Neural cell (in vitro differentiated cells): ENCODE data around the gene TAS2R5. TPM values are rescaled to one million over a fixed set of nuclear protein-coding genes. Genes with fewer than 3 reads are reported as not detected.
"Not testable (repeated sequence)": the region's sequence is repeated elsewhere in the genome, so short reads cannot be mapped to it uniquely, and the experiment has no call there.

Experiments used
- H2AFZ ChIP-seq: fragments of 200-600, 300-800 bp; sonication (generic), shearing (Covaris generic); 2 replicates; pipeline ENCODE4 v1.6.0; 2014; ENCODE audit warnings: low read depth, mild to moderate bottlenecking, antibody characterized with exemption, low read length, moderate library complexity
- H3F3A ChIP-seq: fragments of 200-600 bp; shearing (Covaris generic); 2 replicates; pipeline ENCODE4 v1.6.1; 2016; ENCODE audit warnings: mild to moderate bottlenecking, moderate library complexity, mixed read lengths, antibody characterized with exemption, low read length; ENCODE audit not compliant: insufficient read depth, poor library complexity, severe bottlenecking
- H3K27ac ChIP-seq: fragments of 200-600, 300-800 bp; sonication (generic), shearing (Covaris generic); 2 replicates; pipeline ENCODE4 v1.5.1; 2014; ENCODE audit warnings: mild to moderate bottlenecking, low read length, moderate library complexity
- H3K27me3 ChIP-seq: fragments of 300-800, 200-600 bp; sonication (generic), shearing (Covaris generic); 2 replicates; pipeline ENCODE4 v1.6.0; 2014; ENCODE audit warnings: mild to moderate bottlenecking, low read depth, low read length, moderate library complexity; ENCODE audit not compliant: insufficient read depth
- H3K36me3 ChIP-seq: fragments of 300-800, 200-600 bp; sonication (generic), shearing (Covaris generic); 2 replicates; pipeline ENCODE4 v1.5.1; 2014; ENCODE audit warnings: mild to moderate bottlenecking, antibody characterized with exemption, low read length, moderate library complexity; ENCODE audit not compliant: insufficient read depth
- H3K4me2 ChIP-seq: fragments of 300-800, 200-600 bp; sonication (generic), shearing (Covaris generic); 2 replicates; pipeline ENCODE4 v1.6.0; 2014; ENCODE audit warnings: mild to moderate bottlenecking, low read length
- H3K4me3 ChIP-seq: fragments of 300-800, 200-600 bp; sonication (generic), shearing (Covaris generic); 2 replicates; pipeline ENCODE4 v1.5.1; 2014; ENCODE audit warnings: mild to moderate bottlenecking, low read length, moderate library complexity
- H3K79me2 ChIP-seq: fragments of 200-600 bp; shearing (Covaris generic); replicated peaks from 2 replicates; pipeline ENCODE4 v1.6.0; 2014; ENCODE audit warnings: mild to moderate bottlenecking, low read length, moderate library complexity; ENCODE audit not compliant: insufficient read depth
- H3K9ac ChIP-seq: fragments of 300-800, 200-600 bp; sonication (generic), shearing (Covaris generic); 2 replicates; pipeline ENCODE4 v1.6.1; 2016; ENCODE audit warnings: mild to moderate bottlenecking, low read length, mixed read lengths
- H3K9me2 ChIP-seq: fragments of 200-600 bp; shearing (Covaris generic); 2 replicates; pipeline ENCODE4 v1.6.1; 2016; ENCODE audit warnings: mild to moderate bottlenecking, low read length, mixed read lengths; ENCODE audit not compliant: insufficient read depth
- H3K9me3 ChIP-seq: fragments of 200-600, 300-800 bp; sonication (generic), shearing (Covaris generic); 2 replicates; pipeline ENCODE4 v1.6.1; 2016; ENCODE audit warnings: mild to moderate bottlenecking, mixed run types, low read length, moderate library complexity, mixed read lengths
- H4K20me1 ChIP-seq: fragments of 200-600 bp; shearing (Covaris generic); 2 replicates; pipeline ENCODE4 v1.6.1; 2016; ENCODE audit warnings: mild to moderate bottlenecking, mixed run types; ENCODE audit not compliant: insufficient read depth
- CTCF ChIP-seq: fragments of 450-650 bp; IDR thresholded peaks from 2 replicates; pipeline ENCODE4 v1.5.1; 2014; ENCODE audit warnings: antibody characterized with exemption, mild to moderate bottlenecking, moderate library complexity; ENCODE audit not compliant: poor library complexity, severe bottlenecking
- EP300 ChIP-seq: fragments of 450-650 bp; conservative IDR thresholded peaks from 2 replicates; pipeline ENCODE4 v1.6.1; 2014; ENCODE audit warnings: antibody characterized with exemption, mild to moderate bottlenecking, moderate library complexity; ENCODE audit not compliant: poor library complexity, severe bottlenecking
- EZH2 ChIP-seq: fragments of 200-600, 300-800 bp; shearing (Covaris generic), sonication (generic); IDR thresholded peaks from 2 replicates; pipeline ENCODE4 v1.6.1; 2014; ENCODE audit warnings: antibody characterized with exemption, low read length, borderline replicate concordance, mild to moderate bottlenecking; ENCODE audit not compliant: insufficient read depth, poor library complexity, severe bottlenecking
- MXI1 ChIP-seq: fragments of 450-650 bp; conservative IDR thresholded peaks from 2 replicates; pipeline ENCODE4 v1.6.1; 2014; ENCODE audit warnings: antibody characterized with exemption, mild to moderate bottlenecking; ENCODE audit not compliant: poor library complexity, severe bottlenecking
- POLR2AphosphoS5 ChIP-seq: IDR thresholded peaks from 2 replicates; pipeline ENCODE4 v1.6.1; 2012
- RAD21 ChIP-seq: fragments of 450-650 bp; conservative IDR thresholded peaks from 2 replicates; pipeline ENCODE4 v1.6.1; 2014; ENCODE audit warnings: antibody characterized with exemption, mild to moderate bottlenecking, moderate library complexity
- REST ChIP-seq: IDR thresholded peaks from 2 replicates; pipeline ENCODE4 v1.6.1; 2012; ENCODE audit warnings: borderline replicate concordance
- SMC3 ChIP-seq: fragments of 450-650 bp; conservative IDR thresholded peaks from 2 replicates; pipeline ENCODE4 v1.6.1; 2014; ENCODE audit warnings: antibody characterized with exemption, mild to moderate bottlenecking, moderate library complexity; ENCODE audit not compliant: poor library complexity
- TAF1 ChIP-seq: IDR thresholded peaks from 2 replicates; pipeline ENCODE4 v1.6.1; 2012; ENCODE audit warnings: low read depth
- polyA plus RNA-seq: library from polyadenylated mRNA; depleted of rRNA; stranded (reverse); fragments of >200 nt; gene quantifications from 2 replicates; pipeline ENCODE4 v1.2.3, GENCODE V29; 2014

Gene TAS2R5
- polyA plus RNA-seq, 1 donor from 2014 or later: 5.1 TPM

- H3K27me3 ChIP-seq: no peaks in the 10 kb centered on the region
- no peak overlapping the region for H3K9ac ChIP-seq
- no peak overlapping the region for H3K4me2 ChIP-seq
- H3K9me2 ChIP-seq: no peaks in the 10 kb centered on the region
- no peak overlapping the region for H3K27ac ChIP-seq
- peaks cover 4% of the 10 kb centered on the region for H3F3A ChIP-seq
- H2AFZ ChIP-seq: no peak overlapping the region
- H3K9me3 ChIP-seq: no peaks in the 10 kb centered on the region
- no peak overlapping the region for H3K4me3 ChIP-seq
- H4K20me1 ChIP-seq: no peaks in the 10 kb centered on the region
- H3K79me2 ChIP-seq: peaks cover 19% of the 10 kb centered on the region
- H3K36me3 ChIP-seq: peaks cover 10% of the 10 kb centered on the region
- TF ChIP-seq RAD21 (no peak), MXI1 (no peak), SMC3 (no peak), EP300 (no peak), CTCF (no peak), TAF1 (no peak), POLR2AphosphoS5 (no peak), REST (no peak), EZH2 (no peak)
Measured at GRCh38 chr7:141744131-141744530, 45.9 kb upstream of the TAS2R5 start.

GRCh38 chr7:141748396-141748795 is 41.6 kb upstream of the TAS2R5 start:
- Histone ChIP-seq H3K27me3 (no peaks in the 10 kb centered on the region), H3K9me3 (no peaks in the 10 kb centered on the region), H3K27ac (no peak overlapping the region), H3K9ac (no peak overlapping the region), H3K9me2 (no peaks in the 10 kb centered on the region), H4K20me1 (no peaks in the 10 kb centered on the region), H2AFZ (no peak overlapping the region), H3F3A (no peaks in the 10 kb centered on the region), H3K79me2 (no peaks in the 10 kb centered on the region), H3K36me3 (peaks cover 18% of the 10 kb centered on the region), H3K4me2 (no peak overlapping the region), H3K4me3 (no peak overlapping the region)
- TF ChIP-seq SMC3: no peak
- no peak for TF ChIP-seq EP300
- no peak for TF ChIP-seq MXI1
- no peak for TF ChIP-seq RAD21
- TF ChIP-seq CTCF: no peak
- no peak for TF ChIP-seq POLR2AphosphoS5
- TF ChIP-seq TAF1: no peak
- no peak for TF ChIP-seq EZH2
- no peak for TF ChIP-seq REST

- peaks cover 18% of the 10 kb centered on the region for H3K36me3 ChIP-seq
Measured at GRCh38 chr7:141751904-141752303, 38.1 kb upstream of the TAS2R5 start.

More at GRCh38 chr7:141751904-141752303, 38.1 kb upstream of the TAS2R5 start:
- H4K20me1 ChIP-seq, H3K27me3 ChIP-seq, H3K79me2 ChIP-seq, H3K9me3 ChIP-seq, H3K4me3 ChIP-seq, H3K4me2 ChIP-seq, H3F3A ChIP-seq, H2AFZ ChIP-seq, H3K9ac ChIP-seq, H3K9me2 ChIP-seq, H3K27ac ChIP-seq: not testable (repeated sequence)
